Activated B cell treated with CpG ODN at 0.5 μM for 24 hours (primary cell): ENCODE results near the gene ONECUT1. TPM values are rescaled to one million over a fixed set of nuclear protein-coding genes. Genes with fewer than 3 reads are reported as not detected.

Experiments
- ATAC-seq: fragments of 200-7000 bp; cut with Tn5 transposase; one replicate; pipeline ENCODE4 v1.10.0; 2021; ENCODE audit warnings: low read depth, mild to moderate bottlenecking, moderate library complexity
- CTCF ChIA-PET: fragments of 350-600 bp; sonication (Branson Sonifier 250); formaldehyde crosslinking; loops from one replicate; lab custom pipeline; 2021; ENCODE audit warnings: antibody characterized with exemption; lab: Charles Lee
- POLR2A ChIA-PET: fragments of 350-600 bp; sonication (Branson Sonifier 250); formaldehyde crosslinking; loops from one replicate; lab custom pipeline; 2021; ENCODE audit warnings: antibody characterized with exemption; lab: Charles Lee
- DNase-seq: peaks from one replicate; pipeline ENCODE4 v3.0.0; 2022
- H3K27ac Mint-ChIP-seq: one replicate; pipeline ENCODE4 v1.8.0; 2020; ENCODE audit warnings: mixed read lengths
- H3K27me3 Mint-ChIP-seq: one replicate; pipeline ENCODE4 v1.8.0; 2021; ENCODE audit warnings: mixed read lengths
- H3K36me3 Mint-ChIP-seq: one replicate; pipeline ENCODE4 v1.8.0; 2021; ENCODE audit warnings: low read depth, mixed read lengths
- H3K4me1 Mint-ChIP-seq: one replicate; pipeline ENCODE4 v1.8.0; 2021; ENCODE audit warnings: mixed read lengths
- H3K4me3 Mint-ChIP-seq: one replicate; pipeline ENCODE4 v1.8.0; 2020; ENCODE audit warnings: mild to moderate bottlenecking, mixed read lengths
- H3K9me3 Mint-ChIP-seq: one replicate; pipeline ENCODE4 v1.8.0; 2020; ENCODE audit warnings: mixed read lengths
- CTCF ChIP-seq: fragments of 200-600 bp; IDR thresholded peaks from one replicate; pipeline ENCODE4 v1.8.0; 2022; ENCODE audit warnings: antibody characterized with exemption, mild to moderate bottlenecking
- intact Hi-C: fragments of 100-400 bp; cut with micrococcal nuclease; formaldehyde crosslinking; loops from one replicate; pipeline ENCODE4 v1.15.1; 2024
- total RNA-seq: library from RNA; stranded (reverse); gene quantifications from 2 replicates; pipeline ENCODE4 v1.2.3, GENCODE V29; 2022

Gene ONECUT1
- total RNA-seq, 1 donor from 2014 or later: 0.44 TPM

- DNase-seq: no peak
- H3K4me3 Mint-ChIP-seq: no peak overlapping the region
- H3K9me3 Mint-ChIP-seq: no peaks in the 10 kb centered on the region
- H3K27me3 Mint-ChIP-seq: peaks cover 61% of the 10 kb centered on the region
- CTCF ChIA-PET: no interaction called here
- ATAC-seq: no peak
- peaks cover 41% of the 10 kb centered on the region for H3K4me1 Mint-ChIP-seq
- intact Hi-C loops: loop anchor here (10.0 kb wide), 2 partner anchors 409 to 929 kb away; no protein-coding TSS in a partner anchor
- H3K36me3 Mint-ChIP-seq: no peaks in the 10 kb centered on the region
- TF ChIP-seq CTCF: no peak
- POLR2A ChIA-PET: interaction anchor here (0.5 kb wide), 1 partner anchor 34 kb away, joined by 6 read pairs; no protein-coding TSS in a partner anchor
- H3K27ac Mint-ChIP-seq: no peak overlapping the region
Observed at GRCh38 chr15:52785672-52786406, 4.3 kb downstream of the ONECUT1 start.

DNA sequence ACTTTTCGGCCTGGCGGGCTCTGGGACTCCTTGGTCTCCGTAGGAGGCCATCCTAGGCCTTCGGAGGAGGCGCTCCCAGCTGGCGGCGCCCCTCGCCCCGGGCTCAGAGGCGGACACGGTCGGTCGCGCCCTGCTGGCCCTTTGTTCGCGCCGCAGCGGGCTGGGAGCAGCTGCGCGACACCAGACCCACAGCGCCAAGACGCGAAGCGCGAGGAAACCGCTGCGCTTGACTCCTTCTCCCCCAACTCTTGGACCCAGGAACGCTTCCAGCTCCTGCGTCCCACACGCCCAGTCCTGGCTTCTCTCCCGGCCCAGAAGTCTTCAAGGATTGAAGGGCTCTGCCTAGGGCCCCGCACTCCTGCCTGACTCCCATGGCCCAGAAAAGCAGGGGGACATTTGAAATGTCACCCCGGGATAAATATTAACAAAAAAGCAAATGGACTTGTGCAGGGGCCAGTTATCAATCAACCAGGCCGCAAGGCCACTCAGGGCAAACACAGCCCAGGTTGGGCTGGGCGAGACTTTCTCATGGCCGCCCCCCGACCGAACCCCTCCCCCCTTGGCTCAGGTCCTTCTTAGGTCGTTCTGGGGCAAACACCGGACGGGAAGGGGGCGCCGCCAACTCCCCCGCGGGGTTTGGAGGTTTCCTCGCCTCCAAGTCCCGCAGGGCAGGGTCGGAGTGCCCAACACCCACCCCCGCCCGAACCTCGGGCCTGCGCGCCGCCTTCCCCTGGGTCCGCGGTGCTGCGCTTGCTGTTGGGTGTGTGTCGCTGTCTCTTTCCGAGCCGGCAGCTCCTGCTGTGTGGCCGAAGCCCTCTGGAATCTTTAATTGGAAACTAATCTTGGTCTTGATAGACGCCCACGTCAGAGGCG is 5.1 kb downstream of the ONECUT1 start:
- ATAC-seq (no peak), DNase-seq (no peak)
- H3K4me1 Mint-ChIP-seq: peaks cover 48% of the 10 kb centered on the region
- ChIA-PET POLR2A (no interaction called here), CTCF (no interaction called here)
- intact Hi-C loops: loop anchor here (1.0 to 10.0 kb wide), 4 partner anchors 11 to 930 kb away; no protein-coding TSS in a partner anchor
- H3K27ac Mint-ChIP-seq: no peak overlapping the region
- H3K36me3 Mint-ChIP-seq: no peaks in the 10 kb centered on the region
- no peak for TF ChIP-seq CTCF
- no peak overlapping the region for H3K4me3 Mint-ChIP-seq
- no peaks in the 10 kb centered on the region for H3K9me3 Mint-ChIP-seq
- peaks cover 61% of the 10 kb centered on the region for H3K27me3 Mint-ChIP-seq

DNA sequence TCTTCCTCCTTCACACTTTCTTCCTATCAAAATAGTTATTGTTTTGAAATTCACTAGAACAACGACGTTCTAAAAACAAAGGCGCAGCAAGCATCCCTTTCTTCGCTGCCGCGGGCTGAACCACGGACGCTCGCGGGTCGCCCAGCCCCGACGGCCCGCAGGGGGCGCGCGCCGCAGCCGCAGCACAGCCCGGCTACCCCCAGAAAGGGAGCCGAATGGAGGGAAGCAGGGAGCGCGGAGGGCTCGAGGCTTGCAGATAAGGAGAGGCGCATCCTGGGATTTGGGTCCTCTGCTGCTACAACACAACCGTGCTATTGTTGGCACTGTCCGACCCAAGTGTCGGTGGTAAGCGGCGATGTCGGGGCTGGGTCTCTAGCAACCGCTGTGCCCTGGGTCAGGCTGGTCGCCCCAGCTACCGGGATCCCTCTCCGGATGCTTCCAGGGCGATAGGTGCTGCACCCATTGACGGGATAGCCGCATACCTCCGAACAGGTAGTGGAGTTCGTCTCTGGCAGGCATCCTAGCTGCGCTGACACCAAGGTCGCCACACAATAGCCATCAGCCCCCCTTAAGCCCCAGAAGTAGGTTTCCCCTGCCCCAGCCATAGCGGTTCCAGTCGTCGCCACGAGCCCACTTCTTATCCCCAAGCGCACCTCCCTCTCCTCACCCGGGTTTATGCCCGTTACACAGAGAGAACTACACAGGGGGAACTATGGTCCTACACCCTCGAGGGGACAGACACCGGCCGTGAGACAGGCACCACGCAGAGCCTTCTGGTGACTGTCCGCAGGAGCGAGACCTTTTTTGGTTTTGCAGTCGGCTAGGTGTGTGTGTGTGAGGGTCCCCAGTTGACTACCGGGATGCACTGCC is 6.0 kb downstream of the ONECUT1 start:
- H3K4me3 Mint-ChIP-seq: no peak overlapping the region
- H3K27me3 Mint-ChIP-seq: peaks cover 58% of the 10 kb centered on the region
- no peaks in the 10 kb centered on the region for H3K9me3 Mint-ChIP-seq
- no peak for TF ChIP-seq CTCF
- H3K4me1 Mint-ChIP-seq: peaks cover 50% of the 10 kb centered on the region
- no peak for ATAC-seq
- CTCF ChIA-PET: no interaction called here
- no peak overlapping the region for H3K27ac Mint-ChIP-seq
- POLR2A ChIA-PET: interaction anchor here (0.8 kb wide), 1 partner anchor 32 kb away, joined by 3 read pairs; no protein-coding TSS in a partner anchor
- no peaks in the 10 kb centered on the region for H3K36me3 Mint-ChIP-seq
- DNase-seq: peak; percentile 39
- intact Hi-C loops: loop anchor here (1.0 to 10.0 kb wide), 4 partner anchors 12 to 931 kb away; no protein-coding TSS in a partner anchor

DNA sequence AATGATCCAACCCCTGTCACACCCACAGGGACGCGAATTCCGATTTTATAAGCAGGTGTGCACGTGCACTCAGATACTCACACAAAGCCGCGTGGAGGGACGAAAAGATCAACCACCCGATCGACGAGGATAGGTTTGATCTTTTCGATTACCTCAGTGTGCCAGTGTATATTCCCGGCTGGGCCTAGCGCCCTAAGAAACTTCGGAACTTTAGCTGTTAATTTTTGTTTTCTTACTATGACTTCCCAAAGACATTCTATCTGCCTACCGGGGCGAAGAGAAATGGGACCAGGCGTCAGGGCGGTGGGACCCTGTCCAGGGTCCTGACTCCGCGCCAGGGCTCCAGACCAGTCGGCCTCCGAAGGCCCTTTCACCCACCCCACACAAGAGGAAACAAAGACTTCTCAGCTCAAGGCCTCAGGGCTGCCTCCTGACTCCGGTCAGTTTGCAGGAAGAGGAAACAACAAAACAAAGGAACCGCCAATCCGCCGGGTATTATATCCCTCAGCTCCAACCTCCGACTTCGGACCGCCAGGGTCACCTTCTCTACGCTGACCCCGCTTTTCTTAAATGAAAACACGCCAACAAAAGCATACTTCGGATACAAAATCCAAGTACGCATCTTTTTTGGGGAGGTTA is 6.8 kb downstream of the ONECUT1 start:
- intact Hi-C loops: loop anchor here (10.0 kb wide), 2 partner anchors 411 to 931 kb away; no protein-coding TSS in a partner anchor
- ChIA-PET POLR2A (interaction anchor here (0.8 to 1.0 kb wide), 2 partner anchors 10 to 31 kb away, joined by 3 read pairs; no protein-coding TSS in a partner anchor), CTCF (interaction anchor here (0.8 to 1.0 kb wide), 2 partner anchors 14 to 23 kb away, joined by 3 read pairs; no protein-coding TSS in a partner anchor)
- Mint-ChIP-seq H3K4me1 (peaks cover 44% of the 10 kb centered on the region), H3K36me3 (no peaks in the 10 kb centered on the region), H3K27ac (peak overlapping the region; percentile 56), H3K9me3 (no peaks in the 10 kb centered on the region), H3K4me3 (no peak overlapping the region), H3K27me3 (peaks cover 50% of the 10 kb centered on the region)
- no peak for ATAC-seq
- no peak for TF ChIP-seq CTCF
- DNase-seq: no peak
